Mucosa of stomach (tissue), 1 donor: Measurements from ENCODE around the gene FER.

ENCODE experiments used
- H3K27me3 ChIP-seq: one replicate; pipeline ENCODE4 v1.7.0; 2013; ENCODE audit warnings: mild to moderate bottlenecking, low read length; ENCODE audit not compliant: control insufficient read depth, insufficient read depth
- H3K36me3 ChIP-seq: one replicate; pipeline ENCODE4 v1.7.0; 2013; ENCODE audit warnings: low read length; ENCODE audit not compliant: control insufficient read depth, insufficient read depth
- H3K4me1 ChIP-seq: one replicate; pipeline ENCODE4 v1.7.0; 2013; ENCODE audit warnings: mild to moderate bottlenecking, low read length; ENCODE audit not compliant: control insufficient read depth, insufficient read depth
- H3K4me3 ChIP-seq: one replicate; pipeline ENCODE4 v1.7.0; 2013; ENCODE audit warnings: low read length
- H3K9ac ChIP-seq: one replicate; pipeline ENCODE4 v1.7.0; 2013; ENCODE audit warnings: mild to moderate bottlenecking, low read length, moderate library complexity
- H3K9me3 ChIP-seq: one replicate; pipeline ENCODE4 v1.7.0; 2013; ENCODE audit warnings: mild to moderate bottlenecking, low read length, moderate library complexity; ENCODE audit not compliant: control insufficient read depth
- donor health status: Pancreatic carcinoma.

FER gene

DNA sequence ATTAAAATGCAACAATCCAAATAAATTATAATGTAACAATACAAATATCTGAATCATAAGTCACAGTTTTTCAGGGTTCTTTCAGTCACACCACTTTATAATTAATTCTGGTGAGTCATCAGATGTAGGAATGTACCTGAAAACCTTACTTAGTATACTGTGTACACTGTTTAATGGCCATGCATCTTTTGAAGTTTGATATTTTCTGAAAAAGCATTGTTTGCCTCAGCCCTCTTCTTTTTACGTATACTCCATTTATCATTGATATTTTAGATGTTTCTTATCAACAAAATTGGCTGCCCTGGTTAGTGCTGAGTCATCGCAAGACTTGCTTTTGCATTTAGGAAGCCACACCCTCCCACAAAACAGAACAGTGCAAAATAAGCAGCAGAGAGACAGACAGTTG is 443.5 kb downstream of the FER start:
- H3K9me3 ChIP-seq, result no peaks in the 10 kb centered on the region
- H3K36me3 ChIP-seq, result no peaks in the 10 kb centered on the region
- no peaks in the 10 kb centered on the region for H3K27me3 ChIP-seq
- H3K9ac ChIP-seq, result no peak overlapping the region
- H3K4me3 ChIP-seq, result no peak overlapping the region
- peaks cover 6% of the 10 kb centered on the region for H3K4me1 ChIP-seq

- no peaks in the 10 kb centered on the region for H3K36me3 ChIP-seq
- H3K27me3 ChIP-seq, result no peaks in the 10 kb centered on the region
- H3K9me3 ChIP-seq, result no peaks in the 10 kb centered on the region
- H3K9ac ChIP-seq, result no peak overlapping the region
- H3K4me3 ChIP-seq, result no peak overlapping the region
- H3K4me1 ChIP-seq, result peaks cover 6% of the 10 kb centered on the region
Observed at GRCh38 chr5:109192027-109192426, 444.3 kb downstream of the FER start.

- H3K4me1 ChIP-seq, result peaks cover 6% of the 10 kb centered on the region
- H3K9ac ChIP-seq, result no peak overlapping the region
- no peaks in the 10 kb centered on the region for H3K36me3 ChIP-seq
- H3K9me3 ChIP-seq, result no peaks in the 10 kb centered on the region
- H3K4me3 ChIP-seq, result no peak overlapping the region
- no peaks in the 10 kb centered on the region for H3K27me3 ChIP-seq
Observed at GRCh38 chr5:109192555-109193281, 445.0 kb downstream of the FER start.

- Histone ChIP-seq H3K9me3 (no peaks in the 10 kb centered on the region), H3K36me3 (no peaks in the 10 kb centered on the region), H3K9ac (no peak overlapping the region), H3K4me3 (no peak overlapping the region), H3K4me1 (peaks cover 6% of the 10 kb centered on the region), H3K27me3 (no peaks in the 10 kb centered on the region)
Observed at GRCh38 chr5:109195667-109196066, 448.0 kb downstream of the FER start.

DNA sequence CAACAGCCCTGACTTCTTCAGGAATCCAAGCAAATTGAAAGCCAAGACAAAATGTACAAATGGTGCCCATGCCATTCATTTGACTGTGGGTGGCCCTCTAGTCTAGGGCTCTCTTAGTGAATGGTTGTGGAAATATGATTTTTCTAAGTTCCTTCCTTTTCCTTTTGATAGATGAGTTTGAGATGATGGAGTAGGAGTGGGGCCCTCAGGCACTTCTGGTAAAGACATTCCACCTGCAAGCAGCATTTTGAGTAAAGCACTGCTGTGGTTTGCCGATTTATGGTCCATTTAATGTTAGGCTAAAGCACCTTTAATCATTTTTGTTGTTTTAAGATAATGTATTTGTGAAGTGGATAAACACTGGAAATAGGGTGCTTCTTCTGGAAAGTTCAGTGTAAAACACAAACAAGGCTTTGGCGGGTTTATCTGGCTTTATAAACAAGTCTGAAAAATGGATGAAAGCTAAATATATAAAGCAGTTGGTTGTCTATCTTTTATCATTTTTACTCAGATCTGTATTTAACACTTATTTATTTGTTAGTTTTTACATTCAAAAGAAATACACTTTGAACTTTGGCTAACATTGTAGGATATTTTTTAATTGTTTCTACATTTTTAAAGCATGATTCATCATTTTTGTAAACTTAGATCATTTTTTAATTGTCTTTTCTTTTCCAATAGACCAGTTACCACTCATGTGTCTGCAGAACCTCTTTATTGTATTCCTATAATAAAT is 448.6 kb downstream of the FER start:
- Histone ChIP-seq H3K36me3 (no peaks in the 10 kb centered on the region), H3K4me3 (no peak overlapping the region), H3K4me1 (peaks cover 6% of the 10 kb centered on the region), H3K27me3 (no peaks in the 10 kb centered on the region), H3K9ac (no peak overlapping the region), H3K9me3 (no peaks in the 10 kb centered on the region)

- no peak overlapping the region for H3K4me3 ChIP-seq
- no peaks in the 10 kb centered on the region for H3K36me3 ChIP-seq
- H3K9me3 ChIP-seq, result no peaks in the 10 kb centered on the region
- no peaks in the 10 kb centered on the region for H3K27me3 ChIP-seq
- H3K9ac ChIP-seq, result no peak overlapping the region
- peaks cover 6% of the 10 kb centered on the region for H3K4me1 ChIP-seq
Observed at GRCh38 chr5:109196823-109197160, 449.1 kb downstream of the FER start.

- H3K9me3 ChIP-seq, result no peaks in the 10 kb centered on the region
- no peaks in the 10 kb centered on the region for H3K27me3 ChIP-seq
- no peaks in the 10 kb centered on the region for H3K36me3 ChIP-seq
- no peak overlapping the region for H3K4me3 ChIP-seq
- H3K4me1 ChIP-seq, result no peaks in the 10 kb centered on the region
- H3K9ac ChIP-seq, result no peak overlapping the region
Observed at GRCh38 chr5:109199289-109199688, 451.6 kb downstream of the FER start.

- Histone ChIP-seq H3K9me3 (no peaks in the 10 kb centered on the region), H3K36me3 (no peaks in the 10 kb centered on the region), H3K4me1 (no peaks in the 10 kb centered on the region), H3K27me3 (no peaks in the 10 kb centered on the region), H3K4me3 (no peak overlapping the region), H3K9ac (no peak overlapping the region)
Observed at GRCh38 chr5:109199799-109200620, 452.3 kb downstream of the FER start.

GRCh38 chr5:109215040-109215439 is 467.3 kb downstream of the FER start:
- no peak overlapping the region for H3K9ac ChIP-seq
- H3K36me3 ChIP-seq, result no peaks in the 10 kb centered on the region
- H3K27me3 ChIP-seq, result no peaks in the 10 kb centered on the region
- no peaks in the 10 kb centered on the region for H3K9me3 ChIP-seq
- no peaks in the 10 kb centered on the region for H3K4me1 ChIP-seq
- no peak overlapping the region for H3K4me3 ChIP-seq

DNA sequence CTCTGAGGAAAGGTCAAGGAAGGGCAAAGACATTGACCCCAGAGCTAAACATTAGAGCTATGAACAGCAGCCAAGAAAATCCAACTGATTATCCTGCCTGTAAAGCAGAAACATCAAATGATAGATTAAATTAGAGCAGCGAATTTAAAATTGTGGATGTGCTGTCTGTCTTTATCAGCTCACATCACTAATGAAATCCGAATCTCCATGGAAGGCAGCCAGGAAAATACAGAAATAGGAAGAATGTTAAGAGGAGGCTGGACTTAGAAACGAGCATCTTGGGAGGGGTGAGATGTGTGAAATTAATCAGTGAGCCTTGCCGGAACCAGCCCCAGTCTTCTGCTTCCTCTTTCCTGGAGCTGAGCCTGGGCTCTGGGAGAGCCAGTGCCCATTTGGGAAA is 471.1 kb downstream of the FER start:
- H3K36me3 ChIP-seq, result no peaks in the 10 kb centered on the region

DNA sequence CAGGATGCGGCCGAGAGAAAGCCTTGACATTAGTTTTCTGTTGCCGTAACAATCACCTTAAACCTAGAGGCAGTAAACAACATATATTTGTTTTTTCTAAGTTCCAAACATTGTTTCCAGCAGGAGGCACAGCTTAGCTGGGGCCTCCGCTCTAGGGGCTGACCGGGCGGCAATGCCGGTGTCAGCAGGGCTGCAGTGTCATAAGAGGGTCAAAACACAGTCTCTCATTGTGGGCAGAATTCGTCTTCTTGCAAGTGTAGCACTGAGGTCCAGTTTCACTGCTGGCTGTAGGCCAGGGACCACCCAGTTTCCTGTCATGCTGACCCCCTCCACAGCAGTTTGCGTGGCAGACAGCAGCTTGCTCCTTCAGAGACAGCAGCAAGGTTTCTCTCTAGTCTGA is 475.8 kb downstream of the FER start:
- Histone ChIP-seq H3K9me3 (no peaks in the 10 kb centered on the region), H3K36me3 (no peaks in the 10 kb centered on the region), H3K4me3 (no peak overlapping the region), H3K4me1 (no peaks in the 10 kb centered on the region), H3K27me3 (no peaks in the 10 kb centered on the region), H3K9ac (no peak overlapping the region)

More for the DNA sequence above, 471.1 kb downstream of the FER start:
- H3K9ac ChIP-seq, result no peak overlapping the region
- no peaks in the 10 kb centered on the region for H3K9me3 ChIP-seq
- no peaks in the 10 kb centered on the region for H3K27me3 ChIP-seq
- no peak overlapping the region for H3K4me3 ChIP-seq
- no peaks in the 10 kb centered on the region for H3K4me1 ChIP-seq

DNA sequence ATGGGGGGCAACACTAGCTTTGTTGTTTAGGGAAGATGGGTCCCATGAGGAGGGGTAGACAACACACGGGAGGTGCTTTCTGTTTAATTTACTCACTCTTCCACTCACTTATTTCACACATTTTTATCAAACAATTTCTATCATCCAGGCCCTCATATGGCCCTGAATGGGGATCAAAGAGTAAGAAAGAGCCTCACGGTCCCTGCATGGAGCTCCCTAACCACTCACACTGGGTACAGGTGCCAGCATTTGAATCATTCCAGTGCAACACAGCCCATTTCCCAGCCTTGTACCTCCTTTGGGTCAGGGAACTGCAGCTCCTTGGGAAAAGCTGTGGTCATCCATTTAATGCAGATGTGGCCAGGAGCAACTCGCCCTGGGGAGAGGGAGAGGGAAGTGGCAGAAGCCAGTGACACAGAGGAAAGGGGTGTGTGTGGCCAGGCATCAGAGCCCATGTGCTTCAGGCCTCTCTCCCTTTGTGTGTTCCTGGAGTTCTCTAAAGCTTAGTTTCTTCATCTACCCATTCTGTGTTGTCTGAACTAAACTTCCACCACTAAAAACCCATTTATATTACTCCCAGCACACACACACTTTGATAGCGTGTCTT is 476.7 kb downstream of the FER start:
- H3K4me1 ChIP-seq, result no peaks in the 10 kb centered on the region
- no peak overlapping the region for H3K9ac ChIP-seq
- no peaks in the 10 kb centered on the region for H3K27me3 ChIP-seq
- H3K4me3 ChIP-seq, result no peak overlapping the region
- H3K36me3 ChIP-seq, result no peaks in the 10 kb centered on the region
- no peaks in the 10 kb centered on the region for H3K9me3 ChIP-seq
